Loucy (cell line): ENCODE results near the gene CASP12.

Source experiments
- CTCF ChIP-seq: fragments of 200-600 bp; sonication (generic); conservative IDR thresholded peaks from 2 replicates; pipeline ENCODE4 v1.5.1; 2014; ENCODE audit warnings: mild to moderate bottlenecking, antibody characterized with exemption, low read length
- EZH2phosphoT487 ChIP-seq: fragments of 200-600 bp; IDR thresholded peaks from 2 replicates; pipeline ENCODE4 v1.6.1; 2018; ENCODE audit warnings: antibody characterized with exemption, mild to moderate bottlenecking, moderate library complexity, borderline replicate concordance

GRCh38 chr11:104905271-104905670, 7.0 kb upstream of the CASP12 start:
- peak; percentile 52 for TF ChIP-seq CTCF
- TF ChIP-seq EZH2phosphoT487, result no peak
